ENCODE results near the gene KIF5A. TPM values are rescaled to one million over a fixed set of nuclear protein-coding genes. Genes with fewer than 3 reads are reported as not detected.
"Not testable (repeated sequence)": the region's sequence is repeated elsewhere in the genome, so short reads cannot be mapped to it uniquely, and the experiment has no call there.

Gene KIF5A
- total RNA-seq, 2 donors from 2014 or later, result 0.29 to 2.0 TPM

DNA sequence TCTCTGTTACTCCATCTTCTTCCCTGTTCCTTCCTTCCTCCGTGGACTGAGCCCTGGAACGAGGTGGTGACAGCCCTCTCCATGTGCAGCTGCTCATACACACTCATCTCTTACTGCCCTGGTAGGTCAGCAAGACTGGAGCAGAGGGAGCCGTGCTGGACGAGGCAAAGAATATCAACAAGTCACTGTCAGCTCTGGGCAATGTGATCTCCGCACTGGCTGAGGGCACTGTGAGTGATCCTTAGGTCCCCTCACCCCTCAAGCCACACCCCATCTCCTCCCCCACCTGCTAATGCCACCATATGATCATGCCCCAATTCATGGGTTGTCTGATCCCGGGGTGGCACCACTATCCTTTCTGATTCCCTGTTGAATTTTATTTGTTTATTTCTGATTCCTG lies 19.0 kb downstream of the KIF5A start:
- H3K4me3 Mint-ChIP-seq, result no peak overlapping the region
- no peaks in the 10 kb centered on the region for H3K9me3 Mint-ChIP-seq
- DNase-seq (ENCODE audit: low spot score), result no peak
- H3K27ac Mint-ChIP-seq, result no peak overlapping the region
- H3K27me3 Mint-ChIP-seq, result peaks cover 11 to 13% of the 10 kb centered on the region in 2 donors
- H3K36me3 Mint-ChIP-seq, result no peaks in the 10 kb centered on the region
- no peaks in the 10 kb centered on the region for H3K4me1 Mint-ChIP-seq (ENCODE audit: low read depth in 2 of 2)
- no peak for ATAC-seq

DNA sequence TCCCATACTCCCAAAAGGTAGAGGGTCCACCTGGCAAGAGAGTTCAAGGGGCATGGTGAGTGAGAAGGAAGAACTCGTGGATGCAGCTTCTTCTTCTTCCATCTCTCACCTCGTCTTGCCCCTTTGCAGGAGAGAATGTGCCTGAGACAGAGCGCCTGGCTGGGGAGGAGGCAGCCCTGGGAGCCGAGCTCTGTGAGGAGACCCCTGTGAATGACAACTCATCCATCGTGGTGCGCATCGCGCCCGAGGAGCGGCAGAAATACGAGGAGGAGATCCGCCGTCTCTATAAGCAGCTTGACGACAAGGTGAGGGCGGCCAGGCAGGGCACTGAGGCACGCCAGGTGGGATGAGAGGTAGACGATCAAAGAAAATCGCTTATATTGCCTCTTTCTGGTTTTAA lies 20.0 kb downstream of the KIF5A start:
- Mint-ChIP-seq H3K27ac (no peak overlapping the region), H3K27me3 (peaks cover under 1 to 8% of the 10 kb centered on the region in 2 donors), H3K4me1 (ENCODE audit: low read depth in 2 of 2) (no peaks in the 10 kb centered on the region), H3K9me3 (no peaks in the 10 kb centered on the region), H3K36me3 (no peaks in the 10 kb centered on the region), H3K4me3 (no peak overlapping the region)
- no peak for ATAC-seq
- DNase-seq (ENCODE audit: low spot score), result no peak

DNA sequence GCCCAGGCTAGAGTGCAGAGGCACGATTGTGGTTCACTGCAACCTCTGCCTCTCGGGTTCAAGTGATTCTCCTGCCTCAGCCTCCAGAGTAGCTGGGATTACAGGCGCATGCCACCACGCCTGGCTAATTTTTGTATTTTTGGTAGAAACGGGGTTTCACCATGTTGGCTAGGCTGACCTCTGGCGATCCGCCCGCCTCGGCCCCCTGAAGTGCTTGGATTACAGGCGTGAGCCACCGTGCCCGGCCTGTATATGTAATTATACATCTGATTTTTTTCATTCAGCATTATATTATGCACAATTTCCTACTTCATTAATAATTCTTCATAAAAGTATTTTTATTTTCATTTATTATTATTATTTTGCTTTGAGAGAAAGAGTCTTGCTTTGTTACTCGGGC lies 20.6 kb downstream of the KIF5A start:
- not testable (repeated sequence) for H3K36me3 Mint-ChIP-seq; H3K27me3 Mint-ChIP-seq; DNase-seq (ENCODE audit: low spot score); H3K4me3 Mint-ChIP-seq; H3K4me1 Mint-ChIP-seq (ENCODE audit: low read depth in 2 of 2); H3K9me3 Mint-ChIP-seq; H3K27ac Mint-ChIP-seq; ATAC-seq

DNA sequence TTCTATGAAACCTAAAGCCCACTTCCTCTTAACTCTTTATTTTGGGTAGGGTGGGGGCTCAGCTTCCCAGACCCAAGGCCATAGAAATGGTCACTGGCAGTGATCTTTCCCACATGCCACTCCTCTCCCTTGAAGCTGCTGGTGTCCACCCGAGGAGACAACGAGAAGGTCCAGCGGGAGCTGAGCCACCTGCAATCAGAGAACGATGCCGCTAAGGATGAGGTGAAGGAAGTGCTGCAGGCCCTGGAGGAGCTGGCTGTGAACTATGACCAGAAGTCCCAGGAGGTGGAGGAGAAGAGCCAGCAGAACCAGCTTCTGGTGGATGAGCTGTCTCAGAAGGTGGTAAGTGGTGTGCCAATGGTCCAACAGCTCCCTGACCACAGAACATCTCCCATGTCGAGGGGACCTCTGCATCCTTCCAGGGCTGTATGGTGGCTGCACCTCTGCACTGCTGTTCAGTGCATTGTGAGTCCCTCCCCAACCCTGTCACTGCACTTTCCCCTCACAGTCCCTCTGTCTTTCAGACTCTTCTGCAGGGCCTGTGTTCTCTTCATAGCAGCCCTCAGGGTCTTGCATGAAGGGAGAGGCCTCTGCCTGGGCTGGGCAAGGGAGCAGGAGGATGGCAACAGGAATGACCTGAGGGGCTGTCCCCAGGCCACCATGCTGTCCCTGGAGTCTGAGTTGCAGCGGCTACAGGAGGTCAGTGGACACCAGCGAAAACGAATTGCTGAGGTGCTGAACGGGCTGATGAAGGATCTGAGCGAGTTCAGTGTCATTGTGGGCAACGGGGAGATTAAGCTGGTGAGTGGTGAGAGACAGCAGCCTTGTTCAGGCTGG lies 22.3 kb downstream of the KIF5A start:
- DNase-seq (ENCODE audit: low spot score) (no peak), ATAC-seq (no peak)
- Mint-ChIP-seq H3K27ac (no peak overlapping the region), H3K4me3 (no peak overlapping the region), H3K36me3 (no peaks in the 10 kb centered on the region), H3K9me3 (no peaks in the 10 kb centered on the region), H3K27me3 (peaks cover 0 to 13% of the 10 kb centered on the region in 2 donors), H3K4me1 (ENCODE audit: low read depth in 2 of 2) (no peaks in the 10 kb centered on the region)

DNA sequence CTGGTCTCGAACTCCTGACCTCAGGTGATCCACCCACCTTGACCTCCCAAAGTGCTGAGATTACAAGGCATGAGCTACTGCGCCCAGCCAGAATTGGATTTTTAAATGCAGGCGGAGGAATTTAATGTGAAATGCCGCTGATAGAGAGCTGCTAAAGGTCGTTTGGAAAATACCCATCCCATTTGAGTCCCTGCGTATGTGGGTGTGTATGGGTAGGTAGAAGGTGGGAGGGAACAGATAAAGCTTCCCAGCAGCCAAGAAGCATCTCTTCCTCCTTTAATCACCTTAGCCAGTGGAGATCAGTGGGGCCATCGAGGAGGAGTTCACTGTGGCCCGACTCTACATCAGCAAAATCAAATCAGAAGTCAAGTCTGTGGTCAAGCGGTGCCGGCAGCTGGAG lies 25.0 kb downstream of the KIF5A start:
- Mint-ChIP-seq H3K4me1 (ENCODE audit: low read depth in 2 of 2) (no peaks in the 10 kb centered on the region), H3K27ac (no peak overlapping the region), H3K27me3 (peaks cover 0 to 8% of the 10 kb centered on the region in 2 donors), H3K36me3 (no peaks in the 10 kb centered on the region), H3K9me3 (no peaks in the 10 kb centered on the region), H3K4me3 (no peak overlapping the region)
- no peak for DNase-seq (ENCODE audit: low spot score)
- no peak for ATAC-seq

GRCh38 chr12:57575771-57576612 lies 26.1 kb downstream of the KIF5A start:
- Mint-ChIP-seq H3K9me3 (no peaks in the 10 kb centered on the region), H3K27me3 (peaks cover 0 to 7% of the 10 kb centered on the region in 2 donors), H3K4me3 (no peak overlapping the region), H3K36me3 (no peaks in the 10 kb centered on the region), H3K4me1 (ENCODE audit: low read depth in 2 of 2) (no peaks in the 10 kb centered on the region), H3K27ac (no peak overlapping the region)
- ATAC-seq (peak in 1 of 2 donors; percentile 32), DNase-seq (ENCODE audit: low spot score) (no peak)

DNA sequence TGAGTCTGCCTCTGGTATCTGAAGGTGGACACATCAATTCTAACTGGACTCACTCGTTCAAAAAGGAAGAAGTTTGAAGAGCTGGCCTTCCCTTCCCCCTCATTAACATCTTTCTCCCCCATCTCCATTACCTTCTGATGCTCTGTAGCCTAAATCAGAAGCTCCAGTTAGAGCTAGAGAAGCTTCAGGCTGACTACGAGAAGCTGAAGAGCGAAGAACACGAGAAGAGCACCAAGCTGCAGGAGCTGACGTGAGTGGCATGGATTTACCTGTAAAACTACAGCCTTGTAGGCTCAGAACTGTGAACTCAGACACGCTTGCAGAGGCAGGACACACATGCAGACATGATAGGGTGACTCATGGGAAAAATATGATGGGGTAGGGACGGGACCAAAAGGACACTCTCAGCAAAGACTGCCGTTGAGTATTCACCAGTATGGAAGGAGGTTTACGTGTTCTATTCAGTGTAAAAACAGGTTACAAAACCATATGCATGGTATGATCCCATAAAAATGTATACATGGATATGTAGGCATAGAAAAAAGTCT lies 26.8 kb downstream of the KIF5A start:
- no peak overlapping the region for H3K27ac Mint-ChIP-seq
- no peaks in the 10 kb centered on the region for H3K36me3 Mint-ChIP-seq

GRCh38 chr12:57577981-57578758 lies 28.3 kb downstream of the KIF5A start:
- ATAC-seq (no peak), DNase-seq (ENCODE audit: low spot score) (no peak)
- Mint-ChIP-seq H3K4me1 (ENCODE audit: low read depth in 2 of 2) (peaks cover 1 to 2% of the 10 kb centered on the region in 2 donors), H3K4me3 (no peak overlapping the region), H3K27ac (no peak overlapping the region), H3K36me3 (no peaks in the 10 kb centered on the region), H3K27me3 (peaks cover 3 to 8% of the 10 kb centered on the region in 2 donors), H3K9me3 (no peaks in the 10 kb centered on the region)

More for the DNA sequence above, 26.8 kb downstream of the KIF5A start:
- Mint-ChIP-seq H3K4me1 (ENCODE audit: low read depth in 2 of 2) (no peaks in the 10 kb centered on the region), H3K27me3 (peaks cover 0 to 6% of the 10 kb centered on the region in 2 donors), H3K4me3 (no peak overlapping the region), H3K9me3 (no peaks in the 10 kb centered on the region)
- no peak for ATAC-seq
- no peak for DNase-seq (ENCODE audit: low spot score)

- Mint-ChIP-seq H3K27me3 (peaks cover 7 to 11% of the 10 kb centered on the region in 2 donors), H3K27ac (no peak overlapping the region), H3K4me3 (no peak overlapping the region), H3K4me1 (ENCODE audit: low read depth in 2 of 2) (peaks cover 5 to 6% of the 10 kb centered on the region in 2 donors), H3K36me3 (no peaks in the 10 kb centered on the region), H3K9me3 (no peaks in the 10 kb centered on the region)
- ATAC-seq, result no peak
- no peak for DNase-seq (ENCODE audit: low spot score)
These were observed 29.2 kb downstream of the KIF5A start for GRCh38 chr12:57579011-57579410.

DNA sequence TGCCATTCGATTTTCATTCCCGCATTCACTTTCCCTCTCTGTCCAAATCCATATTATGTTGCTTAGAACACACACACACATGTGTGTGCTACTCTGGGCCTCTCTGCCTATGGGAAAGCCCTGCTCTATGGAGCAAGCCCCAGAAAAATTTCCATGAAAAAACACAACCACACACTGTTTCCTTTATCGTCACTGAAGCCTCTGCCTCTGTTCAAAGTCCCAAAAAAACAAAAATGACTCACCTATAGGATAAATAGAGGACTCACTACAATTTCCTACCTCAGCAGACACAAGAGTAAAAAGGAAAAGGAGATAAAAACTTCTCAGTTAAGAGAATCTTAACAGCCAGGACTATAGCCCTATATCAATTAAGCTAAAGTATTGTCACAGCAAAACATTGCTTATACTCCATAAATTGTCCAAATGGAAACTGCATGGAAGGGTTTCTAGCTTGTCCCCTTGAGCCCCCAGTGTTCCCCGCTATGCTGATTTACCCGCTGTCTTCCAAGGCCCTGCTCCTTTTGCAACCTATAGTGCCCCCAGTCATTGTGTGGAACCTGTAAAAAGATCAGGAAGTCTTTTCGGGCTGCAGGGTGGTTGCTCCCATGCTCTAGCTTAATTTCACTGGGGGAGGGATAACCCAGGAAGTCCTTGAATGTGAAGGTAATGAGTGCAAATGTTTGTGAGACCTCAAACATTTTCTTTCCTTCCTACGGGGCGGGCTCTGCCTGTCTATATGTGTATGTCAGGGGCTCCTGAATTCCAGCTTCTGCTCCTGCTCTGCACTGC lies 30.0 kb downstream of the KIF5A start:
- ATAC-seq (no peak), DNase-seq (ENCODE audit: low spot score) (no peak)
- Mint-ChIP-seq H3K36me3 (no peaks in the 10 kb centered on the region), H3K4me3 (no peak overlapping the region), H3K4me1 (ENCODE audit: low read depth in 2 of 2) (peaks cover 5 to 6% of the 10 kb centered on the region in 2 donors), H3K27ac (no peak overlapping the region), H3K27me3 (peaks cover 7 to 11% of the 10 kb centered on the region in 2 donors), H3K9me3 (no peaks in the 10 kb centered on the region)

- no peak for DNase-seq (ENCODE audit: low spot score)
- no peak overlapping the region for H3K4me3 Mint-ChIP-seq
- H3K27ac Mint-ChIP-seq, result no peak overlapping the region
- no peaks in the 10 kb centered on the region for H3K9me3 Mint-ChIP-seq
- peaks cover 5 to 6% of the 10 kb centered on the region in 2 donors for H3K4me1 Mint-ChIP-seq (ENCODE audit: low read depth in 2 of 2)
- H3K36me3 Mint-ChIP-seq, result no peaks in the 10 kb centered on the region
- no peak for ATAC-seq
- H3K27me3 Mint-ChIP-seq, result peaks cover 7 to 10% of the 10 kb centered on the region in 2 donors
These were observed 30.6 kb downstream of the KIF5A start for GRCh38 chr12:57580466-57580795.

GRCh38 chr12:57581802-57582201 lies 32.0 kb downstream of the KIF5A start:
- ATAC-seq, result no peak
- Mint-ChIP-seq H3K4me1 (ENCODE audit: low read depth in 2 of 2) (peaks cover 5 to 6% of the 10 kb centered on the region in 2 donors), H3K27me3 (peaks cover 5 to 7% of the 10 kb centered on the region in 2 donors), H3K9me3 (no peaks in the 10 kb centered on the region), H3K4me3 (no peak overlapping the region), H3K27ac (no peak overlapping the region), H3K36me3 (no peaks in the 10 kb centered on the region)
- no peak for DNase-seq (ENCODE audit: low spot score)

GRCh38 chr12:57582440-57582839 lies 32.6 kb downstream of the KIF5A start:
- Mint-ChIP-seq H3K4me3 (no peak overlapping the region), H3K9me3 (no peaks in the 10 kb centered on the region), H3K27me3 (peaks cover 5 to 7% of the 10 kb centered on the region in 2 donors), H3K36me3 (no peaks in the 10 kb centered on the region), H3K27ac (no peak overlapping the region), H3K4me1 (ENCODE audit: low read depth in 2 of 2) (peaks cover 5 to 6% of the 10 kb centered on the region in 2 donors)
- ATAC-seq, result no peak
- no peak for DNase-seq (ENCODE audit: low spot score)
